Fibroblast of pulmonary artery (primary cell): ENCODE data around the gene RBM12.
A peak's percentile ranks its signal among the peaks of the same experiment; 100 is the strongest.
"Not testable (repeated sequence)": the region's sequence is repeated elsewhere in the genome, so short reads cannot be mapped to it uniquely, and the experiment has no call there.

Experiments used
- DNase-seq: peaks from one replicate; pipeline ENCODE4 v3.0.0-alpha.2; 2010; ENCODE audit warnings: low read depth
- H3K4me3 ChIP-seq: replicated peaks from 2 replicates; pipeline ENCODE4 v1.5.1; 2011; ENCODE audit warnings: low read depth, mild to moderate bottlenecking, control low read depth, low read length, moderate library complexity
- CTCF ChIP-seq: IDR thresholded peaks from 2 replicates; pipeline ENCODE4 v1.5.1; 2011; ENCODE audit warnings: mild to moderate bottlenecking, control low read depth, low read length, inconsistent platforms; ENCODE audit errors: missing control alignments

The RBM12 gene, protein sequence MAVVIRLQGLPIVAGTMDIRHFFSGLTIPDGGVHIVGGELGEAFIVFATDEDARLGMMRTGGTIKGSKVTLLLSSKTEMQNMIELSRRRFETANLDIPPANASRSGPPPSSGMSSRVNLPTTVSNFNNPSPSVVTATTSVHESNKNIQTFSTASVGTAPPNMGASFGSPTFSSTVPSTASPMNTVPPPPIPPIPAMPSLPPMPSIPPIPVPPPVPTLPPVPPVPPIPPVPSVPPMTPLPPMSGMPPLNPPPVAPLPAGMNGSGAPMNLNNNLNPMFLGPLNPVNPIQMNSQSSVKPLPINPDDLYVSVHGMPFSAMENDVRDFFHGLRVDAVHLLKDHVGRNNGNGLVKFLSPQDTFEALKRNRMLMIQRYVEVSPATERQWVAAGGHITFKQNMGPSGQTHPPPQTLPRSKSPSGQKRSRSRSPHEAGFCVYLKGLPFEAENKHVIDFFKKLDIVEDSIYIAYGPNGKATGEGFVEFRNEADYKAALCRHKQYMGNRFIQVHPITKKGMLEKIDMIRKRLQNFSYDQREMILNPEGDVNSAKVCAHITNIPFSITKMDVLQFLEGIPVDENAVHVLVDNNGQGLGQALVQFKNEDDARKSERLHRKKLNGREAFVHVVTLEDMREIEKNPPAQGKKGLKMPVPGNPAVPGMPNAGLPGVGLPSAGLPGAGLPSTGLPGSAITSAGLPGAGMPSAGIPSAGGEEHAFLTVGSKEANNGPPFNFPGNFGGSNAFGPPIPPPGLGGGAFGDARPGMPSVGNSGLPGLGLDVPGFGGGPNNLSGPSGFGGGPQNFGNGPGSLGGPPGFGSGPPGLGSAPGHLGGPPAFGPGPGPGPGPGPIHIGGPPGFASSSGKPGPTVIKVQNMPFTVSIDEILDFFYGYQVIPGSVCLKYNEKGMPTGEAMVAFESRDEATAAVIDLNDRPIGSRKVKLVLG

DNA sequence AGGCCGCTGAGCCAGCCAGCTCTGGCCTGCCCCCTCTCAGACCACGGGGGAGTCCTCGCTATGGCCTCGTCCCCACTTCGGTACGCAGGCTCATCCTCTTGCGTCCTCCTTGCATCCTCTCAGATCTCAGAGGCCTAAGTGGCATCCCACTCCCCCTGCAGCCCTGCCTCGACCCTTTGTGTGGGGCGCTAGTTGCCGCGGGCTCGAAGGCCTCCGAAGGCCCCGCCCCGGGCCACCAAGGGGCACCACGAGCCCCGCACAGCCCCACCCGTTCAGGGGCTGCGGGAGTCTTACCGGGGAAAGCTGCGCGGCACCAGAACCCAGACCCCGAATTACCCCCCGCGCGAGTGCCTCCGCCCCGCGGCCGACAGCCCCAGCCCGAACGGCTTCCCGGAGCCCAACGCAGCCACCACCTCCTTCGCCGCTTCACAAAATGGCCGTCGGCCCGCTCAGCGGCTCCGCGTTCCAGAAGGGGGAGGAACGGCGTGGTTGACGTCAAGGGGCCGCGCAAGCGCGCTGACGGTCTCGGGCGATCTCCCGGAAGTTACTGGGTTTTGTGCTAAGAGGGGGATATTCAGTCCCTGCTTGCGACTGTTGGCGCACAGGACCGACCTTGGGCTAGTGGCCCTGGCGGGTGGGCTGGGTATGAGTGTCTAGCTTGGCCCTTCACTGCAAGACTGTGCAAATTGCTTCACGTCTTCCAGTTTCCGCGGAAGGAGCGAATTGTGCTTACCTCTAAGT, at the start of gene RBM12, which contains the start of gene CPNE1:
RBM12 (minus strand) TSS at position 435 of the 741 bp plus-strand sequence. CDS start 9,578 bp downstream, outside the sequence.
CPNE1 (minus strand) TSS at position 435 of the 741 bp plus-strand sequence. CDS start 31,977 bp downstream, outside the sequence.
- TF ChIP-seq CTCF: no peak
- peak; percentile 94 for DNase-seq
- peak within 1 kb of the TSS; percentile 67 for H3K4me3 ChIP-seq

GRCh38 chr20:35714127-35714526, 49.4 kb upstream of the RBM12 start:
- no peak for DNase-seq
- H3K4me3 ChIP-seq: no peak overlapping the region
- no peak for TF ChIP-seq CTCF

- H3K4me3 ChIP-seq, DNase-seq: not testable (repeated sequence)
Observed at GRCh38 chr20:35713120-35713519, 48.4 kb upstream of the RBM12 start.

- no peak for TF ChIP-seq CTCF
Observed at GRCh38 chr20:35711588-35712209, 47.0 kb upstream of the RBM12 start.

GRCh38 chr20:35710884-35711587, 46.3 kb upstream of the RBM12 start:
- DNase-seq: no peak
- TF ChIP-seq CTCF: no peak
- no peak overlapping the region for H3K4me3 ChIP-seq

More at GRCh38 chr20:35711588-35712209, 47.0 kb upstream of the RBM12 start:
- DNase-seq: no peak
- no peak overlapping the region for H3K4me3 ChIP-seq

DNA sequence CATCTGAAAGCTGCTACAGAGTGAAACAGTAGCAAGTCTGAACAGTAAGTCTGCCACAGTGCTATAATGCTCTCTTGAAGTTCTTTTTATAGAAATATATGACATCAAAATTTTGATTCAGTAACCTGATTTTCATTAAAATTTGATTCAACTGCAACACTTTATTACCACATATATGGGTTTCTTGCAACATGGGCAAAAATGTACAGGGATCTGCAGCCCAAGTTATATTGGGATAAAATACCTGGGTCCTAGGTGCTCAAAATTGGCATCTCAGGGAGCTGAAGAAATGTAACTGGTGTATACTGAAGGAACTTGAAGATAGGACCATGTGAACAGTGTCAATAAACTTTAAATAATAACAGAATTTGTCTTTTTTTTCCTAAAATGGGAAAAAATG, 45.3 kb upstream of the RBM12 start:
- H3K4me3 ChIP-seq: no peak overlapping the region
- no peak for DNase-seq
- TF ChIP-seq CTCF: no peak
